ENCODE measurements around the gene LUC7L2.

Gene LUC7L2

DNA sequence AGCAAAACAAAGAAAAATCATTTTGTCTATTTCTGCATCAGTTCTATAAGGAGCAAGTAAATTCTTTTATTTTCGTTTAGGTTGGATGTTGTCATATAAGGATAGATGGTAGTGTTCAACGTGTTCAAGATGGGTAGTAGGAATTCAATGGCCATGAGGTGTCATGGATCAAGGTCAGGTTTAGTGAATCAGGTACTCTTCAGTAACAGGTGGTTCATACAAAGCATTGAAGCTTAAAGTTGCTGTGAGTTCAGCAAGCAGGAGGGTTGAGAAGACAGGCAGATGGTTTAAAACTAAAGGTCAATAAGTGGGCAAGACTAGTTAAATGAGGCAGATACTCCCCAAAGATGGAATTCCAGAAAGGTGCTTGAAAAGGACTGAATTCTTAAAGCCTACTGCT lies 5.6 kb downstream of the LUC7L2 start:
- Histone ChIP-seq H3K4me3 (ENCODE audit: low read depth in 1 of 2, low read length in 1 of 2) (no peak overlapping the region), H3K4me1 (ENCODE audit: control insufficient read depth in 1 of 2, insufficient read depth in 1 of 2, low read depth in 1 of 2, low read length in 1 of 2) (peaks cover 14 to 18% of the 10 kb centered on the region in 2 experiments), H3K9me3 (no peaks in the 10 kb centered on the region), H3K36me3 (peaks cover 7% of the 10 kb centered on the region), H3K27ac (no peak overlapping the region), H3K27me3 (no peaks in the 10 kb centered on the region)
- TF ChIP-seq, protein P1, sequence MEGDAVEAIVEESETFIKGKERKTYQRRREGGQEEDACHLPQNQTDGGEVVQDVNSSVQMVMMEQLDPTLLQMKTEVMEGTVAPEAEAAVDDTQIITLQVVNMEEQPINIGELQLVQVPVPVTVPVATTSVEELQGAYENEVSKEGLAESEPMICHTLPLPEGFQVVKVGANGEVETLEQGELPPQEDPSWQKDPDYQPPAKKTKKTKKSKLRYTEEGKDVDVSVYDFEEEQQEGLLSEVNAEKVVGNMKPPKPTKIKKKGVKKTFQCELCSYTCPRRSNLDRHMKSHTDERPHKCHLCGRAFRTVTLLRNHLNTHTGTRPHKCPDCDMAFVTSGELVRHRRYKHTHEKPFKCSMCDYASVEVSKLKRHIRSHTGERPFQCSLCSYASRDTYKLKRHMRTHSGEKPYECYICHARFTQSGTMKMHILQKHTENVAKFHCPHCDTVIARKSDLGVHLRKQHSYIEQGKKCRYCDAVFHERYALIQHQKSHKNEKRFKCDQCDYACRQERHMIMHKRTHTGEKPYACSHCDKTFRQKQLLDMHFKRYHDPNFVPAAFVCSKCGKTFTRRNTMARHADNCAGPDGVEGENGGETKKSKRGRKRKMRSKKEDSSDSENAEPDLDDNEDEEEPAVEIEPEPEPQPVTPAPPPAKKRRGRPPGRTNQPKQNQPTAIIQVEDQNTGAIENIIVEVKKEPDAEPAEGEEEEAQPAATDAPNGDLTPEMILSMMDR (IDR thresholded peaks at IDR 0.05) = no peak

DNA sequence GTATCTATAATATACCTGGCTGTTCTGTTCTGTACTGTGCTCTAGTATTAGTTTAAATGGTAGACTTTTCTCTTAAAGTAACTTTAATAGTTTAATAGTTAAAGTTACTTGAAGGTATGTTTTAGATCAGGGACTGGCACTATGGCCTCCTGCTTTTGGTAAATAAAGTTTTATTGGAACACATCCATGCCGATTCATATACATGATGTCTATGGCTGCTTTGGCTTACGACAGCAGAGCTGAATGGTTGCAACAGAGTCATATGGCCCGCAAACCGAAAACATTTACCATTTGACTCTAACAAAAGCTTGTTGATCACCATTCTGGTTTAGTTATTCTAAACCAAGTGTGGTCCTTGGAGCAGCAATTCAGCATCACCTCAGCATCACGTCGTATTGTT lies 6.7 kb downstream of the LUC7L2 start:
- TF ChIP-seq, protein P1 (IDR thresholded peaks at IDR 0.05) = no peak
- Histone ChIP-seq H3K9me3 (no peaks in the 10 kb centered on the region), H3K27ac (no peak overlapping the region), H3K27me3 (no peaks in the 10 kb centered on the region), H3K4me1 (ENCODE audit: control insufficient read depth in 1 of 2, insufficient read depth in 1 of 2, low read depth in 1 of 2, low read length in 1 of 2) (peaks cover 6 to 9% of the 10 kb centered on the region in 2 experiments), H3K36me3 (peaks cover 7% of the 10 kb centered on the region), H3K4me3 (ENCODE audit: low read depth in 1 of 2, low read length in 1 of 2) (no peak overlapping the region)

GRCh38 chr7:139367438-139368155 lies 7.9 kb downstream of the LUC7L2 start:
- Histone ChIP-seq H3K9me3 (no peaks in the 10 kb centered on the region), H3K27ac (no peak overlapping the region), H3K27me3 (no peaks in the 10 kb centered on the region), H3K36me3 (peaks cover 7% of the 10 kb centered on the region), H3K4me1 (ENCODE audit: control insufficient read depth in 1 of 2, insufficient read depth in 1 of 2, low read depth in 1 of 2, low read length in 1 of 2) (no peaks in the 10 kb centered on the region), H3K4me3 (ENCODE audit: low read depth in 1 of 2, low read length in 1 of 2) (no peak overlapping the region)
- TF ChIP-seq, protein P1 (IDR thresholded peaks at IDR 0.05) = no peak

GRCh38 chr7:139370301-139370942 lies 10.7 kb downstream of the LUC7L2 start:
- no peaks in the 10 kb centered on the region for H3K4me1 ChIP-seq (ENCODE audit: control insufficient read depth in 1 of 2, insufficient read depth in 1 of 2, low read depth in 1 of 2, low read length in 1 of 2)
- TF ChIP-seq, protein P1 (IDR thresholded peaks at IDR 0.05) = no peak
- no peak overlapping the region for H3K27ac ChIP-seq
- no peaks in the 10 kb centered on the region for H3K27me3 ChIP-seq
- H3K4me3 ChIP-seq (ENCODE audit: low read depth in 1 of 2, low read length in 1 of 2) = no peak overlapping the region
- H3K9me3 ChIP-seq = no peaks in the 10 kb centered on the region
- peaks cover 4% of the 10 kb centered on the region for H3K36me3 ChIP-seq

GRCh38 chr7:139370943-139371313 lies 11.2 kb downstream of the LUC7L2 start:
- peaks cover 4% of the 10 kb centered on the region for H3K36me3 ChIP-seq
- no peaks in the 10 kb centered on the region for H3K4me1 ChIP-seq (ENCODE audit: control insufficient read depth in 1 of 2, insufficient read depth in 1 of 2, low read depth in 1 of 2, low read length in 1 of 2)
- no peak overlapping the region for H3K27ac ChIP-seq
- no peaks in the 10 kb centered on the region for H3K9me3 ChIP-seq
- H3K27me3 ChIP-seq = no peaks in the 10 kb centered on the region
- TF ChIP-seq, protein P1 (IDR thresholded peaks at IDR 0.05) = no peak
- H3K4me3 ChIP-seq (ENCODE audit: low read depth in 1 of 2, low read length in 1 of 2) = no peak overlapping the region

All from neutrophil (primary cell).